ENCODE measurements around the gene MRGPRX2. TPM values are rescaled to one million over a fixed set of nuclear protein-coding genes. Genes with fewer than 3 reads are reported as not detected.

The MRGPRX2 gene
- total RNA-seq, 2 experiments from 2014 or later: not detected

- Mint-ChIP-seq H3K27ac (no peak overlapping the region), H3K9me3 (no peaks in the 10 kb centered on the region), H3K4me3 (no peak overlapping the region), H3K27me3 (peaks cover 13% of the 10 kb centered on the region), H3K4me1 (ENCODE audit: low read depth) (no peaks in the 10 kb centered on the region), H3K36me3 (ENCODE audit: low read depth) (no peaks in the 10 kb centered on the region)
- Histone ChIP-seq H3K4me1 (ENCODE audit: insufficient read depth, low read length) (no peaks in the 10 kb centered on the region), H3K36me3 (ENCODE audit: insufficient read depth, low read length) (no peaks in the 10 kb centered on the region), H3K9me3 (ENCODE audit: control insufficient read depth in 1 of 2, insufficient read depth in 1 of 2, low read length in 2 of 2) (no peaks in the 10 kb centered on the region), H3K27ac (ENCODE audit: low read depth in 1 of 2, low read length in 2 of 2) (no peak overlapping the region), H3K4me3 (ENCODE audit: low read length) (no peak overlapping the region), H3K27me3 (ENCODE audit: control insufficient read depth in 1 of 2, insufficient read depth in 2 of 2, low read length in 2 of 2) (no peaks in the 10 kb centered on the region)
- TF ChIP-seq, protein P1, sequence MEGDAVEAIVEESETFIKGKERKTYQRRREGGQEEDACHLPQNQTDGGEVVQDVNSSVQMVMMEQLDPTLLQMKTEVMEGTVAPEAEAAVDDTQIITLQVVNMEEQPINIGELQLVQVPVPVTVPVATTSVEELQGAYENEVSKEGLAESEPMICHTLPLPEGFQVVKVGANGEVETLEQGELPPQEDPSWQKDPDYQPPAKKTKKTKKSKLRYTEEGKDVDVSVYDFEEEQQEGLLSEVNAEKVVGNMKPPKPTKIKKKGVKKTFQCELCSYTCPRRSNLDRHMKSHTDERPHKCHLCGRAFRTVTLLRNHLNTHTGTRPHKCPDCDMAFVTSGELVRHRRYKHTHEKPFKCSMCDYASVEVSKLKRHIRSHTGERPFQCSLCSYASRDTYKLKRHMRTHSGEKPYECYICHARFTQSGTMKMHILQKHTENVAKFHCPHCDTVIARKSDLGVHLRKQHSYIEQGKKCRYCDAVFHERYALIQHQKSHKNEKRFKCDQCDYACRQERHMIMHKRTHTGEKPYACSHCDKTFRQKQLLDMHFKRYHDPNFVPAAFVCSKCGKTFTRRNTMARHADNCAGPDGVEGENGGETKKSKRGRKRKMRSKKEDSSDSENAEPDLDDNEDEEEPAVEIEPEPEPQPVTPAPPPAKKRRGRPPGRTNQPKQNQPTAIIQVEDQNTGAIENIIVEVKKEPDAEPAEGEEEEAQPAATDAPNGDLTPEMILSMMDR (IDR thresholded peaks at IDR 0.05): no peak
- ChIA-PET POLR2A (no interaction called here), CTCF (no interaction called here)
- DNase-seq (no peak), ATAC-seq (ENCODE audit: poor library complexity) (no peak)
- intact Hi-C loops (cut with DNase I, micrococcal nuclease): no loop called here
Observed at GRCh38 chr11:19080579-19080993, 20.1 kb upstream of the MRGPRX2 start.

GRCh38 chr11:19079643-19080440 lies 19.3 kb upstream of the MRGPRX2 start:
- H3K4me3 Mint-ChIP-seq: no peak overlapping the region
- H3K4me1 ChIP-seq (ENCODE audit: insufficient read depth, low read length): no peaks in the 10 kb centered on the region

DNA sequence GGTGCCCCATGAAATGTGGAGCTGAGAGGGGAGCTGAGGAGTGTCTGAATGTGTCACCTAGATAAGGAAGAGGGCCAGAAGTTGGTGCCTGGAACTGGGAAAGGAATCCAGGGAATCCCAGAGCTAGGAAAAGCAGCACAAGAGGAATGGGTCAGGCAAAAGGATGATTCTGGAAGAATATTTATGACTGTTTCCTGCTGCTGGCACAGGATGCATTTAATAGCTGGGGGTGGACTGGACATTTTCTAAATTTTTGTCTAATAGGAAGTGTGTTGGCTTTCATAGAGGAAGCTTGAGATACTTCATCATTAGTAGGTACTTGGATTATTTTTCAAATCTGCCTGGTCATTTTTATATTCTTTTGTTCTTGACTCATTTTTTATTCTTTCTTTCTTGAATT lies 17.4 kb upstream of the MRGPRX2 start:
- DNase-seq (no peak), ATAC-seq (ENCODE audit: poor library complexity) (no peak)
- no peak overlapping the region for H3K4me3 Mint-ChIP-seq
- ChIA-PET POLR2A (no interaction called here), CTCF (interaction anchor here (0.6 to 2.0 kb wide), 3 partner anchors 11 to 70 kb away, joined by 3 to 4 read pairs (median 4); no protein-coding TSS in a partner anchor)
- H3K9me3 Mint-ChIP-seq: no peaks in the 10 kb centered on the region
- H3K4me1 Mint-ChIP-seq (ENCODE audit: low read depth): no peaks in the 10 kb centered on the region
- Histone ChIP-seq H3K4me1 (ENCODE audit: insufficient read depth, low read length) (no peaks in the 10 kb centered on the region), H3K27me3 (ENCODE audit: control insufficient read depth in 1 of 2, insufficient read depth in 2 of 2, low read length in 2 of 2) (no peaks in the 10 kb centered on the region), H3K27ac (ENCODE audit: low read depth in 1 of 2, low read length in 2 of 2) (no peak overlapping the region), H3K9me3 (ENCODE audit: control insufficient read depth in 1 of 2, insufficient read depth in 1 of 2, low read length in 2 of 2) (no peaks in the 10 kb centered on the region), H3K4me3 (ENCODE audit: low read length) (no peak overlapping the region), H3K36me3 (ENCODE audit: insufficient read depth, low read length) (no peaks in the 10 kb centered on the region)
- H3K27ac Mint-ChIP-seq: no peak overlapping the region
- intact Hi-C loops (cut with DNase I, micrococcal nuclease): loop anchor here in 1 of 2 experiments (5.0 kb wide), 1 partner anchor 961 kb away; no protein-coding TSS in a partner anchor
- peaks cover 13% of the 10 kb centered on the region for H3K27me3 Mint-ChIP-seq
- TF ChIP-seq, protein P1 (IDR thresholded peaks at IDR 0.05): no peak
- no peaks in the 10 kb centered on the region for H3K36me3 Mint-ChIP-seq (ENCODE audit: low read depth)

More at GRCh38 chr11:19079643-19080440, 19.3 kb upstream of the MRGPRX2 start:
- Mint-ChIP-seq H3K27me3 (peaks cover 13% of the 10 kb centered on the region), H3K27ac (no peak overlapping the region), H3K36me3 (ENCODE audit: low read depth) (no peaks in the 10 kb centered on the region), H3K9me3 (no peaks in the 10 kb centered on the region), H3K4me1 (ENCODE audit: low read depth) (no peaks in the 10 kb centered on the region)
- Histone ChIP-seq H3K27ac (ENCODE audit: low read depth in 1 of 2, low read length in 2 of 2) (no peak overlapping the region), H3K4me3 (ENCODE audit: low read length) (no peak overlapping the region), H3K36me3 (ENCODE audit: insufficient read depth, low read length) (no peaks in the 10 kb centered on the region), H3K9me3 (ENCODE audit: control insufficient read depth in 1 of 2, insufficient read depth in 1 of 2, low read length in 2 of 2) (no peaks in the 10 kb centered on the region), H3K27me3 (ENCODE audit: control insufficient read depth in 1 of 2, insufficient read depth in 2 of 2, low read length in 2 of 2) (no peaks in the 10 kb centered on the region)
- TF ChIP-seq, protein P1 (IDR thresholded peaks at IDR 0.05): no peak
- POLR2A ChIA-PET: no interaction called here
- DNase-seq (no peak), ATAC-seq (ENCODE audit: poor library complexity) (no peak)
- intact Hi-C loops (cut with DNase I, micrococcal nuclease): loop anchor here in 1 of 2 experiments (5.0 kb wide), 1 partner anchor 963 kb away; no protein-coding TSS in a partner anchor
- CTCF ChIA-PET: no interaction called here
